GM12878 (cell line): ENCODE results near the gene TMEM35A. TPM values are rescaled to one million over a fixed set of nuclear protein-coding genes. Genes with fewer than 3 reads are reported as not detected.
"Not testable (repeated sequence)": the region's sequence is repeated elsewhere in the genome, so short reads cannot be mapped to it uniquely, and the experiment has no call there.

ENCODE experiments used
- ATAC-seq: fragments of 200-7000 bp; cut with Tn5 transposase; 3 replicates; pipeline ENCODE4 v1.9.1; 2020; ENCODE audit warnings: mild to moderate bottlenecking, moderate library complexity
- BruUV-seq: library from RNA; stranded (reverse); fragments of 400-500 nt; replicated peaks from 2 replicates; lab custom pipeline; 2021; lab: Mats Ljungman, UMichigan
- CTCF ChIA-PET: fragments of 300-600 bp; sonication (Branson Sonifier 250); formaldehyde crosslinking; extraction: SDS; loops from one replicate; lab custom pipeline; 2021; ENCODE audit warnings: inconsistent platforms; lab: Yijun Ruan, JAX
- POLR2A ChIA-PET: fragments of 350-600 bp; formaldehyde crosslinking; extraction: SDS; loops from one replicate; lab custom pipeline; 2021; ENCODE audit warnings: inconsistent platforms; lab: Charles Lee
- RAD21 ChIA-PET: fragments of 300-600 bp; sonication (Branson Sonifier 250); formaldehyde crosslinking; loops from one replicate; lab custom pipeline; 2023; ENCODE audit warnings: antibody characterized with exemption; ENCODE audit not compliant: unreplicated experiment; lab: Charles Lee
- SMC1A ChIA-PET: fragments of 300-600 bp; sonication (Branson Sonifier 250); formaldehyde crosslinking; loops from one replicate; lab custom pipeline; 2023; ENCODE audit not compliant: unreplicated experiment, uncharacterized antibody; lab: Charles Lee
- DNase-seq: peaks from one replicate; pipeline ENCODE4 v3.0.0-alpha.2; 2011; ENCODE audit warnings: low read depth, low spot score
- FAIRE-seq: peaks from 3 replicates; lab custom pipeline; 2011; peaks lifted over from hg19 to GRCh38; lab: Jason Lieb, UNC
- H2AFZ ChIP-seq: 2 replicates; pipeline ENCODE4 v1.6.0; 2011; ENCODE audit warnings: low read depth, low read length, control low read depth; ENCODE audit not compliant: control insufficient read depth
- H3K27ac ChIP-seq: 2 replicates; pipeline ENCODE4 v1.5.1; 2011; ENCODE audit warnings: control low read depth; ENCODE audit not compliant: control insufficient read depth, insufficient read depth
- H3K27me3 ChIP-seq, 2 experiments: replicated peaks in 1 of 2; 2 replicates each; pipeline versions ENCODE4 v1.6.0 to v1.6.1; 2011; ENCODE audit warnings: low read length in 1 of 2; ENCODE audit not compliant: control insufficient read depth in 2 of 2, insufficient read depth in 2 of 2
- H3K36me3 ChIP-seq, 2 experiments: 2 replicates each; pipeline ENCODE4 v1.5.1; 2011; ENCODE audit warnings: low read length in 1 of 2; ENCODE audit not compliant: control insufficient read depth in 2 of 2, insufficient read depth in 2 of 2
- H3K4me1 ChIP-seq: 2 replicates; pipeline ENCODE4 v1.6.1; 2011; ENCODE audit warnings: mild to moderate bottlenecking, low read length, moderate library complexity, mixed read lengths; ENCODE audit not compliant: control insufficient read depth, insufficient read depth
- H3K4me2 ChIP-seq: 2 replicates; pipeline ENCODE4 v1.6.0; 2011; ENCODE audit warnings: control low read depth; ENCODE audit not compliant: control insufficient read depth, insufficient read depth
- H3K4me3 ChIP-seq: fragments of 200-600 bp; sonication (generic); 2 replicates; pipeline ENCODE4 v1.5.1; 2016
- H3K79me2 ChIP-seq: 2 replicates; pipeline ENCODE4 v1.6.0; 2011; ENCODE audit warnings: low read length; ENCODE audit not compliant: control insufficient read depth, insufficient read depth
- H3K9ac ChIP-seq: 2 replicates; pipeline ENCODE4 v1.8.0; 2011; ENCODE audit warnings: low read length, control low read depth, mixed read lengths; ENCODE audit not compliant: control insufficient read depth, insufficient read depth
- H3K9me3 ChIP-seq: replicated peaks from 3 replicates; pipeline ENCODE4 v1.5.1; 2011; ENCODE audit warnings: mild to moderate bottlenecking, low read length; ENCODE audit not compliant: control insufficient read depth, insufficient read depth
- H4K20me1 ChIP-seq: 2 replicates; pipeline ENCODE4 v1.6.0; 2011; ENCODE audit not compliant: control insufficient read depth, insufficient read depth
- NRF1 ChIP-seq: conservative IDR thresholded peaks from 2 replicates; pipeline ENCODE4 v1.6.1; 2011; ENCODE audit warnings: mild to moderate bottlenecking, low read depth, low read length, improper control_type of control experiment
- RB1 ChIP-seq: fragments of 450-650 bp; formaldehyde crosslinking; IDR thresholded peaks from 2 replicates; pipeline ENCODE4 v1.6.1; 2017; ENCODE audit warnings: mild to moderate bottlenecking, borderline replicate concordance
- WGBS: methylation state at CpG from one replicate; pipeline ENCODE4 v1.1.6; 2016; ENCODE audit warnings: low lambda C conversion rate; ENCODE audit not compliant: insufficient replicate concordance, insufficient coverage; ENCODE audit errors: missing lambda C conversion rate; 5-methylcytosine and 5-hydroxymethylcytosine counted together
- in situ Hi-C: fragments of 300-500 bp; cut with MboI; formaldehyde crosslinking; loops from 9 replicates; pipeline ENCODE4 v1.14.3; 2018; ENCODE audit warnings: mixed read lengths
- intact Hi-C: fragments of 100-400 bp; cut with micrococcal nuclease; formaldehyde crosslinking; loops from one replicate; pipeline ENCODE4 v1.14.2; 2022; ENCODE audit not compliant: unreplicated experiment
- polyA plus RNA-seq, 11 experiments: library from polyadenylated mRNA; depleted of rRNA in 4 of 11; unstranded in 6 of 11; stranded (reverse) in 5 of 11; fragments of >200 nt; fragmentation: Nextera tagmentation in 4 of 11; fragmentation: Illumina TruSeq in 1 of 11; extraction: Ambion mirVana in 4 of 11; extraction: Trizol in 1 of 11; gene quantifications; 1 replicate in 1 of 11; 2 replicates in 10 of 11; pipeline versions ENCODE4 v1.2.1 to v1.2.3, GENCODE V29; 2011 to 2016; ENCODE audit warnings: inconsistent platforms in 2 of 11, missing spikeins in 2 of 11, low read depth in 1 of 11
- total RNA-seq, 4 experiments: library from RNA; depleted of rRNA in 3 of 4; stranded (reverse); fragments of >200 nt in 3 of 4; fragmentation: Illumina TruSeq in 1 of 4; extraction: Trizol in 1 of 4; gene quantifications; 2 replicates each; pipeline versions ENCODE4 v1.2.1 to v1.2.3, GENCODE V29; 2013 to 2021
- TF ChIP-seq, protein P1 (sequence below): IDR thresholded peaks from 2 replicates; pipeline ENCODE4 v1.6.1; 2011; ENCODE audit warnings: borderline replicate concordance, low read depth, mild to moderate bottlenecking, moderate library complexity, low read length; ENCODE audit not compliant: insufficient read depth, poor library complexity, severe bottlenecking
- TF ChIP-seq, protein P2 (sequence below): fragments of 450-650 bp; IDR thresholded peaks from 2 replicates; pipeline ENCODE4 v1.6.1; 2017; ENCODE audit warnings: borderline replicate concordance

TMEM35A gene
- total and polyA plus RNA-seq, 10 of the 15 experiments (the other 5 are each of a cell fraction or from before 2014, with no cell fraction given), result not detected

DNA sequence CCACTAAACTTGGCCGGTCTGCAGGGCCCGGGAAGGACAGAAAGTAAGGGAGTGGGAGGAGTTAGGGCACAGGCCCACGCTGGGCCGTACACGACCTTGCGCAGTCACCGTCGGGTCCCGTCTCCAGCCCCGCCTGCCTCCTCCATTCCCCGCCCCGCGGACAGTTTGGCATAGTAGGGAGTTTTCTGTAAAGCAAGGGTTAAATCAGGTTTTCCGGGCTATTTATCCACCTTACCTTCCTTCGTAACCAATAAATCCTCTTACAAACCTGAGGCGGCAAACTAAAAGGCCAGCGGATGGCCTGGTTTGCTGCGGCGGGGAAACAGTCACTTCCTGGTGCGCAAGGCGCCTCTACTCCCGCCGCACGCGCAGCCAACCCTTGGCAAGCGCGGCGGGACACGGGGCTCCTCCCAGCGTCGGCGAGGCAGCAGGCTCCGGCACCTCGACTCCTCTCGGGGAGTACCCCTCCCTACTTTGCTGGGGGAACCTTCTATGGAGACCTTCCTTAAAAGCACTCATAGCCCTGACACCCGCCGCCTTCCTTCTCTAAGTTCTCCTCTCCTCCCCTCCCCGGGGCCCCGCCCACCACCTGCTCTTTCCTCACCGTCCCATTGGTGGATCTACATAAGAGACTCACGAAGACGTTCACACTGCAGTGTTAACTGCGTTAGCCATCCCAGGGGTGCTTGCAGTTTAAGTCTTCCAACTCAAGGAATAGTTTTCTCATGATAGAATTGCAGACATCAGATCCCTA is 27.0 kb upstream of the TMEM35A start, which contains the start of gene TRMT2B (continued):
- TF ChIP-seq NRF1 (0 out of 2 replicates have a peak, but pooled peaks have one; percentile 18), RB1 (0 out of 2 replicates have a peak, but pooled peaks have one; percentile 37)
- TF ChIP-seq, protein P1, sequence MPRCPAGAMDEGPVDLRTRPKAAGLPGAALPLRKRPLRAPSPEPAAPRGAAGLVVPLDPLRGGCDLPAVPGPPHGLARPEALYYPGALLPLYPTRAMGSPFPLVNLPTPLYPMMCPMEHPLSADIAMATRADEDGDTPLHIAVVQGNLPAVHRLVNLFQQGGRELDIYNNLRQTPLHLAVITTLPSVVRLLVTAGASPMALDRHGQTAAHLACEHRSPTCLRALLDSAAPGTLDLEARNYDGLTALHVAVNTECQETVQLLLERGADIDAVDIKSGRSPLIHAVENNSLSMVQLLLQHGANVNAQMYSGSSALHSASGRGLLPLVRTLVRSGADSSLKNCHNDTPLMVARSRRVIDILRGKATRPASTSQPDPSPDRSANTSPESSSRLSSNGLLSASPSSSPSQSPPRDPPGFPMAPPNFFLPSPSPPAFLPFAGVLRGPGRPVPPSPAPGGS, result no peak
- TF ChIP-seq, protein P2, sequence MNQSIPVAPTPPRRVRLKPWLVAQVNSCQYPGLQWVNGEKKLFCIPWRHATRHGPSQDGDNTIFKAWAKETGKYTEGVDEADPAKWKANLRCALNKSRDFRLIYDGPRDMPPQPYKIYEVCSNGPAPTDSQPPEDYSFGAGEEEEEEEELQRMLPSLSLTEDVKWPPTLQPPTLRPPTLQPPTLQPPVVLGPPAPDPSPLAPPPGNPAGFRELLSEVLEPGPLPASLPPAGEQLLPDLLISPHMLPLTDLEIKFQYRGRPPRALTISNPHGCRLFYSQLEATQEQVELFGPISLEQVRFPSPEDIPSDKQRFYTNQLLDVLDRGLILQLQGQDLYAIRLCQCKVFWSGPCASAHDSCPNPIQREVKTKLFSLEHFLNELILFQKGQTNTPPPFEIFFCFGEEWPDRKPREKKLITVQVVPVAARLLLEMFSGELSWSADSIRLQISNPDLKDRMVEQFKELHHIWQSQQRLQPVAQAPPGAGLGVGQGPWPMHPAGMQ, result no peak

GRCh38 chrX:101056551-101056950 is 22.1 kb upstream of the TMEM35A start:
- intact Hi-C loops, ATAC-seq, CTCF ChIA-PET, H3K4me1 ChIP-seq, H3K27me3 ChIP-seq, H3K27ac ChIP-seq, H3K9me3 ChIP-seq, H2AFZ ChIP-seq, H3K4me3 ChIP-seq, H3K36me3 ChIP-seq, H3K79me2 ChIP-seq, H3K9ac ChIP-seq, FAIRE-seq, SMC1A ChIA-PET, in situ Hi-C loops, RAD21 ChIA-PET, H3K4me2 ChIP-seq, H4K20me1 ChIP-seq, BruUV-seq, DNase-seq, POLR2A ChIA-PET: not testable (repeated sequence)
- WGBS, result 71% methylated on average over 4 of the region's 4 CpGs
